Measurements from ENCODE around the gene DPEP3.
"Not testable (repeated sequence)": the region's sequence is repeated elsewhere in the genome, so short reads cannot be mapped to it uniquely, and the experiment has no call there.

Gene DPEP3

DNA sequence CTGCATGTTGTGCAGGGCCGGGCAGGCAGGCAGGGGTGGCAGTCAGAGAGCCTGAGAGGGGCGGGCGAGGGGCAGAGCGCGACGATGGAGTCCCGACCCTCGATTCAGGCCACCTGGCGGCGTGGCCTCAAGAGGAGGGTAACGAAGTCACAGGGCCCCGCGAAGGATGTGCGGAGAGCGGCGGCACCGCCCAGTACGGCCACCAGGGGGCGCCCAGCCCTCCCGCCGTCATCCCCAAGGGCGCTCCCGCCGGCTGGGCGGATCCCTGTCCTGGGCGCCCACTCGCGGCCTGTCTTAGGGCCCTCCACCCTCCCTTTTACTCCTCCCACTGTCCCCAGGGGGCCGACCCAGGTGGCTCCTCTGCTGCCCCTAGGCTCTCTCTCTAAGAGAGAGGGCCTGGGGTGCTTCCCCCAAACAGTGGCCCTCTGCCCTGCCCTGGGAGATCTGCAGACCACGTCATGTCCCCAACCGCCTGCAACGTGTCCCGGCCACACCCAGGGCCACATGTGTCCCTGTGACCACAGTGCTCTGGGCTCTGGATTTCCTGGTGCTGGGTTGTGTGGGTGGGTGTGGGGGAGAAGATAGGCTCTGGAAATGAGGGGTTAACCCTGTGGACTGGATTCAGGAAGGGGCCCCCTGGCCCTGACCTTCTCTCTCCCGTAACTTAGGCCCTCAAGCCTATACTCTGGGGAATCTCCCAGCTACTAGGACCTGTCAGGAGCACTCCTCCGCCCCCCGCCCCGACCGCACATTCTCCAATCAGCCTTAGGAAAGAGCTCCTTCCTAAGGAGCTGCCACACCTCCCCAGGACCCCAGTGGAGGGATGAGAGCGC lies 13.1 kb upstream of the DPEP3 start:
- peak; percentile 65 for DNase-seq (ENCODE audit: low spot score)

DNA sequence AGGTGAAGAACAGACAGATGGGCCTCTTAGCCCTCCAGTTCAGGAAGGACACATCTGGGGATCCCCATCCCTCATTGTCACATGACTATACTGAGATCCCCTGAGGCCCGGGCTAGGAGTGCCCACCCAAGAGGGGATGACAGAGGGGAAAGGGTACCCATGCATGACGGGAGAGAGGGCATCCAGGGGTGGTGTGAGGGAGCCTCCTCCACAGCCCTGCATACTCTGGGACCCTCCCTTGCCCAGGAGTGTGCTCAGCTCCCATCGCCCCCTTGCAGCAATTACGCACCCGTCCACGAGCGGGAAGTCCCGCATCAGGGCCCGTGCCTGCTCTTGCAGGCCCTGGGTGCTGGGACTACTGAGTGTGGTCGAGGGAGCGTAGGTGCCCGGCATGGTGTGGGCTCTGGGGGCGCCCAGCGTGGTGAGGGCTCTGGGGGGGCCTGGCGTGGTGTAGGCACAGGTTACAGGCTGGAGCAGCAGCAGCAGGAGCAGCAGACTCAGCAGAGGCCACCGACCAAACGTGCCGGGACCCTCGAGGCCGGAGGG lies 12.4 kb upstream of the DPEP3 start:
- no peak for DNase-seq (ENCODE audit: low spot score)

- DNase-seq (ENCODE audit: low spot score) = no peak
Measured at GRCh38 chr16:67990018-67990386, 9.7 kb upstream of the DPEP3 start.

DNA sequence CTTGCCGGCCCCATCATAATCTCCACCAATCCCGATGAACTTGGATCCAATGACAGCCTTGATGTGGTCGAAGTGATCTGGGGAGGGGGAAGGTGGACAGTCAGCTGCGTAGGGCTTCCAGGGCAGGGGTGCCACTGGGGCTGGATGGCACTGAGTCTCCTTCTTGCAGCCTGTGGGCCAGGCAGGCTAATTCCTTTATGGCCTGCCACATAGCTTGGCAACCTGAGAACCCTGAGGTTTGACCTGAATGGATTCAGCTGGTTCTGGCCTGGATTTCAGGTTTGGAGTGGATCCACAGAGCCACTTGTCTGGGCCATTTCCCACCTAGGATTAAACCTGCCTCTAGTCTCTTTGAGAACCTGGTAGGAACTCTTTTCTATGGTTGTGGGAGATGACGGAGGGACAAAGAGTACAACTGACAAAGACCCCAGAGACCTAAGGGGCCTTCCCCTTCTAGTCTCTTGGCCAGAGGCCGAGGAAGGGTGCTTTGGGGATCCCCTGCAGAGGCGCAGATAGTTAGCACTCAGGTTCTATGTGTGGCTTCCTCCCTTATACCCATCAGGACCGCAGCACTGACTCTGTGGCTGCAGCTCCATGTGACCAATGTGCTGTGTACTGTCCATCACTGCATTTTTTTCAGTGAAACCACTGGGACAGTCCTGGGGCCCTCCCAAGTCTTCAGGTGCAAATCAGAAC lies 9.2 kb upstream of the DPEP3 start:
- DNase-seq (ENCODE audit: low spot score) = no peak

GRCh38 chr16:67988675-67989074 lies 8.4 kb upstream of the DPEP3 start:
- DNase-seq (ENCODE audit: low spot score) = no peak

DNA sequence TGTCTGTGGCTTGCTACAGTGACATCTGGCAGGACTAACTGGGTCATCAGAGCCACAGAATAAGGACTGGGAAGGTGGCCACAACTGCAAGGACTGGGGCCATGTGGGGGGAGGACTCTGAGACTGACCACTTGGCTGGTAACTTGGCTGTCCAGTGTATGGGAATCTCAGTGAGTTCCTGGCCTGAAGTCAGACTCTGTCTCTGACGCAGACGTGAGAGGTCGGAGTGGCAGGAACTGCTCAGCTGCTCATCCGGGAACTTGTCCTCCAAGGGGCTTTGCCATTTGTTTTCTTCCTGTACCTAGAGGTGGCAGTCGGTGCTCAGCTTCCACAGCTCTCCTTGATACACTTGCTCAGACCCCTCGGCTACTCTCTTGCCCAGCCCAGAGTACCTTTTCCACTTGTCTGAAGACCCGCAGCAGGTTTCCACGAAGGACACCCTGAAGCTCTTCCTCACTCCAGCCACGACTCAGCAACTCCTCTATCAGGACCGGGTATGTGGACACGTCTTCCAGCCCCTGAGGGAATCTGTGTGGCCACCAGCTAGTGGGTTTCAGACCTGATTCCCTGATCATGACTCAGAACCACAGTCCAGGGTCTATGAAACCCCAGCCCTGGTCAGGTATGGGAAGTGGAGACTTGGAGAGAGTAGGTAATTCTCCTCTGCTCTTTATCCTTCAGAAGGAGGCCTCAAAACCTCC lies 7.3 kb upstream of the DPEP3 start:
- DNase-seq (ENCODE audit: low spot score) = no peak

- DNase-seq (ENCODE audit: low spot score) = no peak
Measured at GRCh38 chr16:67986949-67987348, 6.7 kb upstream of the DPEP3 start.

- DNase-seq (ENCODE audit: low spot score) = no peak
Measured at GRCh38 chr16:67982011-67982696, 1.9 kb upstream of the DPEP3 start.

- DNase-seq (ENCODE audit: low spot score) = no peak
Measured at GRCh38 chr16:67977469-67978227, 2.7 kb downstream of the DPEP3 start.

GRCh38 chr16:67977005-67977404 lies 3.3 kb downstream of the DPEP3 start:
- DNase-seq (ENCODE audit: low spot score) = no peak

DNA sequence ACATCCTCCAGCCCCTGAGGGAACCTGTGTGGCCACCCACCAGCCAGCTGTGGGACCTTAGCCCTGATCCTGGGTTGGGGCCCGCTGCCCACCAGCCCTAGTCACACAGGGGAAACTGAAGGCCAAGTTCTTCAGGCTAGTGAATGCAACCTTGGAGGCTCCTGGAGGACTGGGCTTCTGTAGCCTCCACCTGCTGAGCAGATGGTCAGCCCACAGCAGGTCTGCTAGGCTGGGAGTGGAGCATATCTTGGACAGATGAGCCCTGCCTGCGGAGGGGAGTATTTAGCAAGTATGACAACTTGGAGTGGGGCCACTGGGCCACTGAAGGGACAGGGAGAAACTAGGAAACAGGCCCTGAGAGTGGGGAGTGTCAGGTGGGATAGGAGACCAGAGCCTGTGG lies 4.1 kb downstream of the DPEP3 start:
- no peak for DNase-seq (ENCODE audit: low spot score)

GRCh38 chr16:67975321-67976105 lies 4.8 kb downstream of the DPEP3 start:
- no peak for DNase-seq (ENCODE audit: low spot score)

- DNase-seq (ENCODE audit: low spot score) = not testable (repeated sequence)
Measured at GRCh38 chr16:67972285-67972684, 8.0 kb downstream of the DPEP3 start.

GRCh38 chr16:67971111-67971510 lies 9.2 kb downstream of the DPEP3 start:
- DNase-seq (ENCODE audit: low spot score) = no peak

DNA sequence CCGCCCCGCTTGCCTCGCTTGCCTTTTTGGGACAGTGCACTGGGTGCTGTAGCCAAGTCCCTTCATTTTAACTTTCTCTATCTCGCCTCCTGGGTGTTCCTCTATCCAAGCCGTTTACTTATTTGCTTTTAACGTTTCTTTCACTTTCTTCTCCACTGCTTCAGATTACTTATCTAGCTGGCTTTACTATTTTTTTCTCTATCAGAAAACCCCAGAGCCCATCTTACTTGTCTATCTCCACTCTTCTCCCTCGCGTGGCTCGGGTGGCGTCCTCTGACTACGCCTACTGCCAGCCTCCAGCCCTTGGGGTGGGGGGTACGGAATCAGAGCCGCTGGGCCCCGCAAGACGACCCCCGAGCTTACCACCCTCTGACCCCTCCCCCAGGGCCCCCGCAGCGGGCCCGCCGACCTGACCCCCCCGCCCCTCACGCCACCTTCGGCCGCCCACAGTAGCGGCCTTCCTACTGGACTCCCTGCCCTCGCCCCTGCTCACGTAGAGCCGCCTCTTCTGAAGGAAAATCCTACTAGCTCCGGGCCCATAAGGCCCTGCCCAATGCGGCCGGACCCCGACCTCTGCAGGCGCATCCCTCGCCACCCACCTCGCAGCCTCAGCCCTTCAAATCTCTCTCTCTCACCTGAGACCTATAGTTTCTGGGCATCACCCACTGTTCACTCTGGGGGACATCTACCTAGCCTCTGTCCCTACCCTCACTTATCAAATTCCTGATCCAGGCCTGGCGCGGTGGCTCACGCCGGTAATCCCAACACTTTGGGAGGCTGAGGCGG lies 10.9 kb downstream of the DPEP3 start:
- DNase-seq (ENCODE audit: low spot score) = no peak

DNA sequence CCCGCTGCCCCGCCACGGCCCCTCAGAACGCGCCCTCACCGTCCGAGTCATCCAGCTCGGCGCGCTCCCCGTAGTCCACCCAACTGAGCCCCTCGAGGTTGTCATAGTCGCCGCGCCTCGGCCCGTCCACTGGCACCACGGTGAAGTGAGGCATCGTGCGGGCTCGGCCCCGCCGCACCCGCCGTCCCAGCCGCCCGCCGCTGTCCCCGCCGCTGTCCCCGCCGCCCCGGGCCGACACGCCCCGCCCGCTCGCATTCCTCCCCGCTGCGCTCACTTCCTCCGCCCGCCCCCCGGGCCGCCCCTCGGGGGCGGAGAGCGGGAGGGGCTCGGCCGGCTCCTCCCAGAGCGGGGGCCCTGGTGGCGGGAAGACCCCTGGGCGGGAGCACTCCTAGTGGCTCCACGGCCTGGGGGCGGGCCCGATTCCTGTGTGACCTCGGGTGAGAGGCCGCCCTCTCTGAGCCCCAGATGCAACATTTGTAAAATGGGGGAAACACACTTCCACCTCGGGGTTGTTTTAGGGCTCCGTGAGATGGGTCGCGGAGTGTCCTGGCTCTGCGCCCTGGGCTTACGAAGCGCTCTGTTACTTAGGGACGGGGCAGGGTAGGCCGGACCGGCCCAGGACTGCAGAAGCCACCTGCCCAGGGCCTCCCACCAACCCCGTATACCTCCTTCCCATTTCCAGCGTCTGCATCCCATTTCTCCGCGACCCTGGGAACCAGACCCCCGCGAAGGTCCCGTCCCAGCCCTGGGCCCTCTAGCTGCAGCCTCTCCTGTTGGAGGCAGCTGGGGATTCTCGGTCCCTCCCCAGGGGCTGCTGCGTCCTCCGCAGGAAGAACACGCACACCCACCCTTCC lies 11.7 kb downstream of the DPEP3 start, which contains the start of gene SLC12A4:
TSS of gene SLC12A4 (minus strand) at position 238 of the 854 bp plus-strand sequence. CDS start at position 154, 84 bp downstream.
- DNase-seq (ENCODE audit: low spot score) = peak; percentile 68

DNA sequence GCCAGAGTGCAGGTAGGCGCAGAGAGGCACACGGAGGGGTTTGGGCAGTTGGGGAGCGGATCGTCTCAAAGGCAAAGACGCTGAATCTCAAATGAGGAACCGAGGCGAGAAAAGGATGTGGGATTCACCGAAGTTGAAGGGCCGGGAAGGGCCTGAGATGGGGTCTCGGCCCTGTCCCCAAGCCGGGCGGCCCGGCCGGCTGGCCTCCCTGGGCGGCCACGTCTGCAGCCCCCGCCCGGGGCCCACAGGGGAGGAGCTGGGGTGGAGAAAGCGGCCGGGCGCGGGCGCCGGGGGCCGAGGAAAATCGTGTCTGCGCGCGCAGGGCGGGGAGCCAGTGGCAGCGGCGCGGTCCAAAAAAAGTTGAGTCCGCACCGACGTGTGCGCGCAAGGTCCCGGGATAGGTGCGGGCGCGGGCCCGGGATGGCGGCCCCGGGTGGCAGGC lies 12.3 kb downstream of the DPEP3 start:
- no peak for DNase-seq (ENCODE audit: low spot score)

DNA sequence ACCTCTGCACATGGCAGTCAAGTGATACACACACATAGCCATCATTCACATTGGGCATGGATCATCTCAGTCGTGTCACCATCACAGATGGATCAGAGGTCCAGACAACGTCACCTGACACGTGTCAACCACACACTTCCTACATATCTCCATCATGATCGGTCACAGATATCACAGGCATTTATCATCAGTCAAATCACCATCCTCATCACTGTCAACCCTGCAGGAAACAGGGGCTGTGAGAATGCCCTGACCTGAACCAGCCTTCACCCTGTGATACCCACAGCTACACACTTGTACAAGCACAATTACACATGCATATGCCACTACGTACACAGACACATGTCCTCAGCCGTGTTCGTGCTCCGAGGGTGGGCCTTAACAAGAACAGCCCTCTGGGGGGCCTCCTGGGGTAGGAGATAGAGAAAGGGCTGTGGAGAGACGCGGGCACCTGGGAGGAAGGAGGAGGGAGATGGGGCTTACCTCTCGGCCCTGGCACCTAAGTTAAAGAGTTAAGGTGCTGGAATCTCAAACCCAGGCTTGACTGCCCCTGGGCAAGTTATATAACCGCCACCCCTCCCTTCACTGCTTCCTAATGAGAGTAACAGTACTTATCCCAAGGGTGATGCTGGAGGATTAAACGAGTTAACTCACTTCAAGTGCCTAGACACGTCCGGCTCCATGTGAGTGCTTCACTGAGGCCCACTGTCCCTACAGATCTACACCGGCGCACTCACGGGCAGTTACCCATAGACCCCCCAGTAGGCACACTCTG lies 12.9 kb downstream of the DPEP3 start:
- no peak for DNase-seq (ENCODE audit: low spot score)
